Prostate gland (tissue), 2 donors: ENCODE data around the gene GLRB. TPM values are rescaled to one million over a fixed set of nuclear protein-coding genes. Genes with fewer than 3 reads are reported as not detected.
"Not testable (repeated sequence)": the region's sequence is repeated elsewhere in the genome, so short reads cannot be mapped to it uniquely, and the experiment has no call there.

ENCODE experiments used
- DNase-seq: peaks from one replicate; pipeline ENCODE4 v3.0.0-alpha.2; 2019; ENCODE audit warnings: low spot score
- H3K27ac ChIP-seq, 2 donors: fragments of 200-600 bp; sonication (generic); 2 replicates each; pipeline ENCODE4 v1.5.1; 2017 to 2019
- H3K27me3 ChIP-seq: fragments of 200-600 bp; sonication (generic); replicated peaks from 2 replicates; pipeline ENCODE4 v1.5.1; 2019; ENCODE audit not compliant: insufficient read depth
- H3K36me3 ChIP-seq, 2 donors: fragments of 200-600 bp; sonication (generic); 1 replicate in 1 of 2; 2 replicates in 1 of 2; pipeline versions ENCODE4 v1.5.1 to v1.8.1; 2017 to 2019
- H3K4me1 ChIP-seq: fragments of 200-600 bp; sonication (generic); replicated peaks from 2 replicates; pipeline ENCODE4 v1.5.1; 2019
- H3K4me3 ChIP-seq, 2 donors: fragments of 200-600 bp; sonication (generic); 2 replicates each; pipeline ENCODE4 v1.5.1; 2017 to 2019
- H3K9me3 ChIP-seq: fragments of 200-600 bp; sonication (generic); 2 replicates; pipeline ENCODE4 v1.5.1; 2017
- POLR2A ChIP-seq: fragments of 450-650 bp; IDR thresholded peaks from one replicate; pipeline ENCODE4 v1.6.1; 2016; ENCODE audit warnings: antibody characterized with exemption, mild to moderate bottlenecking
- POLR2AphosphoS5 ChIP-seq: sonication (generic); formaldehyde crosslinking; IDR thresholded peaks from one replicate; pipeline ENCODE4 v1.6.1; 2017; ENCODE audit warnings: antibody characterized with exemption
- WGBS: methylation state at CpG from one replicate; pipeline ENCODE4 v1.1.5; 2018; 5-methylcytosine and 5-hydroxymethylcytosine counted together
- intact Hi-C: fragments of 100-400 bp; cut with DNase I; formaldehyde crosslinking; loops from one replicate; pipeline ENCODE4 v1.14.2; 2022
- total RNA-seq, 2 donors: library from RNA; depleted of rRNA; stranded (reverse); fragments of >200 nt; gene quantifications; one replicate each; pipeline ENCODE4 v1.1.0, GENCODE V29; 2016
- TF ChIP-seq, protein P1 (sequence below), 4 experiments: fragments of 200-600 bp in 2 of 4; fragments of 450-650 bp in 2 of 4; sonication (generic) in 2 of 4; IDR thresholded peaks; 1 replicate in 3 of 4; 2 replicates in 1 of 4; pipeline ENCODE4 v1.5.1; 2016 to 2019; ENCODE audit warnings: antibody characterized with exemption in 4 of 4, mild to moderate bottlenecking in 2 of 4, moderate library complexity in 2 of 4

GLRB gene
- total RNA-seq, 2 donors from 2014 or later: 2.6 to 12.7 TPM

- H3K27ac ChIP-seq: no peak overlapping the region
- intact Hi-C loops: no loop called here
- TF ChIP-seq POLR2A: no peak
- no peak for TF ChIP-seq POLR2AphosphoS5
- TF ChIP-seq, protein P1, sequence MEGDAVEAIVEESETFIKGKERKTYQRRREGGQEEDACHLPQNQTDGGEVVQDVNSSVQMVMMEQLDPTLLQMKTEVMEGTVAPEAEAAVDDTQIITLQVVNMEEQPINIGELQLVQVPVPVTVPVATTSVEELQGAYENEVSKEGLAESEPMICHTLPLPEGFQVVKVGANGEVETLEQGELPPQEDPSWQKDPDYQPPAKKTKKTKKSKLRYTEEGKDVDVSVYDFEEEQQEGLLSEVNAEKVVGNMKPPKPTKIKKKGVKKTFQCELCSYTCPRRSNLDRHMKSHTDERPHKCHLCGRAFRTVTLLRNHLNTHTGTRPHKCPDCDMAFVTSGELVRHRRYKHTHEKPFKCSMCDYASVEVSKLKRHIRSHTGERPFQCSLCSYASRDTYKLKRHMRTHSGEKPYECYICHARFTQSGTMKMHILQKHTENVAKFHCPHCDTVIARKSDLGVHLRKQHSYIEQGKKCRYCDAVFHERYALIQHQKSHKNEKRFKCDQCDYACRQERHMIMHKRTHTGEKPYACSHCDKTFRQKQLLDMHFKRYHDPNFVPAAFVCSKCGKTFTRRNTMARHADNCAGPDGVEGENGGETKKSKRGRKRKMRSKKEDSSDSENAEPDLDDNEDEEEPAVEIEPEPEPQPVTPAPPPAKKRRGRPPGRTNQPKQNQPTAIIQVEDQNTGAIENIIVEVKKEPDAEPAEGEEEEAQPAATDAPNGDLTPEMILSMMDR (IDR thresholded peaks at IDR 0.05): no peak
- no peak overlapping the region for H3K4me3 ChIP-seq
- H3K36me3 ChIP-seq: no peaks in the 10 kb centered on the region
- no peak for DNase-seq
- no peaks in the 10 kb centered on the region for H3K9me3 ChIP-seq
- WGBS: 85% methylated on average over 4 of the region's 4 CpGs
- no peaks in the 10 kb centered on the region for H3K27me3 ChIP-seq
- H3K4me1 ChIP-seq: no peaks in the 10 kb centered on the region
These were observed 67.4 kb downstream of the GLRB start for GRCh38 chr4:157143369-157143768.

DNA sequence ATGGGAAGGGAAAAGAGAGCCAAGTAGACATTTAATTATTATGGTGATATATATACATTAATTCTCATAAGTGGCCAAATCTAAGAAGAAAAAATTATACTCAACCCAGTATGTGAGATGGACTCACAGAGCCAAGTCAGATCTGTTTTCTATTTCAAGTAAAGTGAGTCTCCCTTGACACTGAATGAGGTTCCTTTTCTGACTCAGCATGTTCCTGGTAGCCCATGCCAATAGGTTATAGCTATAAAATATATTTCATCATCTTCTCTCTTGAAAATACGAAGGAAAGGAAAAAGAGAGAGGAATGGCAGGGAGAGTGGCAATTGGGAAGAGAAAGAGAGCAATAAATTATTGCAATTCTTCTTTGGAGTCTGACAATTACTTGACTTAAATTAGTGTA lies 75.8 kb downstream of the GLRB start:
- intact Hi-C loops: no loop called here
- Histone ChIP-seq H3K4me1 (no peaks in the 10 kb centered on the region), H3K9me3 (no peaks in the 10 kb centered on the region), H3K4me3 (no peak overlapping the region), H3K36me3 (no peaks in the 10 kb centered on the region), H3K27ac (no peak overlapping the region), H3K27me3 (no peaks in the 10 kb centered on the region)
- DNase-seq: no peak
- WGBS: 89% methylated on average over 1 of the region's 1 CpG
- TF ChIP-seq, protein P1 (IDR thresholded peaks at IDR 0.05): no peak
- TF ChIP-seq POLR2A (no peak), POLR2AphosphoS5 (no peak)

DNA sequence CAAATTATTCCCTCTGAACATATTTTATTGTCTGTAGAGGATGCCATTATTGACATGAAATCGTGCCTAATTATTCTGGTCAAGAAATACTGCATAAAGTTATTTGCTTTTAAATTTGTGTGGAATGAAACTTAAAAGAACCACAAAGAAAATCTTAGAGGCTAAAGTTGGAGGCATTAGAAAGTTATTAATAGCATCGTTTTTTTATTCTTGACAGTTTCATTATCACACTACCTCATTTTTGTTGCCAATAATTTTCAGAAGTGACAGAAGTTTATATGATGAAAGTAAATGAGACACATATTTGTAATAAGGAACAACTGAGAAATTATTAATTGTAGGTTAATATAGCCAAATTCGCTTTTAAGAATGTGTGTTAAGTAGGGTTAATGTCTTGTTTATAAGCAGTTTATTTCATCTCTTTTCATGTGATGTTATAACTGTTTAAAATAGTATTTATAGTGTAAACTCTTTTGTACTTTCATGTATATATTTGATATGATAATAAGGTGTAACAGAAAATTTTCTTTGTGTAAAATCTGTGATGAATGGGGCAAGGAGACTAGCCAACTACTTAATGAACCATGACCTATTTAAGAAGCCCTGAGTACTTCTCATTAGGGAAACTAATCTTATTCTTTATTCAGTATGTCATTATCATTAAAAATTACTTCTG lies 90.1 kb downstream of the GLRB start:
- H3K9me3 ChIP-seq: no peaks in the 10 kb centered on the region
- H3K27me3 ChIP-seq: no peaks in the 10 kb centered on the region
- TF ChIP-seq, protein P1 (IDR thresholded peaks at IDR 0.05): no peak
- TF ChIP-seq POLR2A: no peak
- TF ChIP-seq POLR2AphosphoS5: no peak
- H3K4me1 ChIP-seq: no peaks in the 10 kb centered on the region
- no peaks in the 10 kb centered on the region for H3K36me3 ChIP-seq
- H3K27ac ChIP-seq: no peak overlapping the region
- WGBS: 60% methylated on average over 3 of the region's 3 CpGs
- no peak for DNase-seq
- H3K4me3 ChIP-seq: no peak overlapping the region
- intact Hi-C loops: no loop called here

DNA sequence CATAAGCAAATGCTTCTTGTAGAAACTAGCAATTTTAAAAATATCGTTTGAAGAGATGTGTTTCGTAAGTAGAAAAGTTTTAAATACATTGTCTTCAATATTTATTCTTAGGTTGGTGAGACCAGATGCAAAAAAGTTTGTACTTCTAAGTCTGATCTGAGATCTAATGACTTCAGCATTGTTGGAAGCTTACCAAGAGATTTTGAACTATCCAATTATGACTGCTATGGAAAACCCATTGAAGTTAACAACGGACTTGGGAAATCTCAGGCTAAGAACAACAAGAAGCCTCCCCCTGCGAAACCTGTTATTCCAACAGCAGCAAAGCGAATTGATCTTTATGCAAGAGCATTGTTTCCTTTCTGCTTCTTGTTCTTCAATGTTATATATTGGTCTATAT lies 94.4 kb downstream of the GLRB start:
- Histone ChIP-seq H3K36me3 (no peaks in the 10 kb centered on the region), H3K4me3 (no peak overlapping the region), H3K9me3 (no peaks in the 10 kb centered on the region), H3K27ac (no peak overlapping the region), H3K4me1 (no peaks in the 10 kb centered on the region), H3K27me3 (no peaks in the 10 kb centered on the region)
- 70% methylated on average over 5 of the region's 5 CpGs for WGBS
- TF ChIP-seq, protein P1 (IDR thresholded peaks at IDR 0.05): no peak
- TF ChIP-seq POLR2AphosphoS5: no peak
- no peak for TF ChIP-seq POLR2A
- no peak for DNase-seq
- intact Hi-C loops: no loop called here

DNA sequence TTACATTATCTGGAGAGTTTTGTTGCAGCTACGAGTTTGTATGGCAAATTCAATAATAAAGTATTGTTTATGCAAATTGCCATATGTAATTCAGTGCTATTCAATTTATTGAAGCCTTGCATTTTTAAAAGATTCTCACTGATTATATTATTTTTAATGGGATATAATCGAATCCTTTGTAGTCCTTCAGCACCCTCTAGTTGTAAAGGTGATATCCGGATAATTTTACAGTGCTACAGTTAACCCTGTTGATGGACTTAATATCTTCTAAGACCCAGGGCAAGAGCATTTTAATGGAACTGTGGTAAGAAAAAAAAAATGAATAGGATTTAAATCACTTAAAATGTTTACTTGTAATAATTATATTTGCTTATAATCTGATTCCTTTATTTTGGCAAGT lies 96.1 kb downstream of the GLRB start:
- DNase-seq: no peak
- intact Hi-C loops: no loop called here
- Histone ChIP-seq H3K27ac (no peak overlapping the region), H3K4me3 (no peak overlapping the region), H3K4me1 (no peaks in the 10 kb centered on the region), H3K27me3 (no peaks in the 10 kb centered on the region), H3K9me3 (no peaks in the 10 kb centered on the region), H3K36me3 (no peaks in the 10 kb centered on the region)
- TF ChIP-seq, protein P1 (IDR thresholded peaks at IDR 0.05): peak in 1 of 4 experiments; percentile 14
- TF ChIP-seq POLR2A (no peak), POLR2AphosphoS5 (no peak)
- WGBS: 12% methylated on average over 3 of the region's 3 CpGs

DNA sequence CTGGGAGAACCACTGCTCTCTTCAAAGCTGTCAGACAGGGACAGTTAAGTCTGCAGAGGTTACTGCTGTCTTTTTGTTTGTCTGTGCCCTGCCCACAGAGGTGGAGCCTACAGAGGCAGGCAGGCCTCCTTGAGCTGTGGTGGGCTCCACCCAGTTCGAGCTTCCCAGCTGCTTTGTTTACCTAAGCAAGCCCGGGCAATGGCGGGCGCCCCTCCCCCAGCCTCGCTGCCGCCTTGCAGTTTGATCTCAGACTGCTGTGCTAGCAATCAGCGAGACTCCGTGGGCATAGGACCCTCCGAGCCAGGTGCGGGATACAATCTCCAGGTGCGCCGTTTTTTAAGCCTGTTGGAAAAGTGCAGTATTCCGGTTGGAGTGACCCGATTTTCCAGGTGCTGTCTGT lies 104.3 kb downstream of the GLRB start:
- intact Hi-C loops, H3K4me1 ChIP-seq, H3K4me3 ChIP-seq, H3K9me3 ChIP-seq, DNase-seq, H3K27me3 ChIP-seq, H3K36me3 ChIP-seq, H3K27ac ChIP-seq: not testable (repeated sequence)
- 70% methylated on average over 14 of the region's 14 CpGs for WGBS
